ENCODE data around the gene ACSBG1. TPM values are rescaled to one million over a fixed set of nuclear protein-coding genes. Genes with fewer than 3 reads are reported as not detected.
A peak's percentile ranks its signal among the peaks of the same experiment; 100 is the strongest.

Gene ACSBG1
- polyA plus RNA-seq, 1 donor from 2014 or later = 0.32 TPM

DNA sequence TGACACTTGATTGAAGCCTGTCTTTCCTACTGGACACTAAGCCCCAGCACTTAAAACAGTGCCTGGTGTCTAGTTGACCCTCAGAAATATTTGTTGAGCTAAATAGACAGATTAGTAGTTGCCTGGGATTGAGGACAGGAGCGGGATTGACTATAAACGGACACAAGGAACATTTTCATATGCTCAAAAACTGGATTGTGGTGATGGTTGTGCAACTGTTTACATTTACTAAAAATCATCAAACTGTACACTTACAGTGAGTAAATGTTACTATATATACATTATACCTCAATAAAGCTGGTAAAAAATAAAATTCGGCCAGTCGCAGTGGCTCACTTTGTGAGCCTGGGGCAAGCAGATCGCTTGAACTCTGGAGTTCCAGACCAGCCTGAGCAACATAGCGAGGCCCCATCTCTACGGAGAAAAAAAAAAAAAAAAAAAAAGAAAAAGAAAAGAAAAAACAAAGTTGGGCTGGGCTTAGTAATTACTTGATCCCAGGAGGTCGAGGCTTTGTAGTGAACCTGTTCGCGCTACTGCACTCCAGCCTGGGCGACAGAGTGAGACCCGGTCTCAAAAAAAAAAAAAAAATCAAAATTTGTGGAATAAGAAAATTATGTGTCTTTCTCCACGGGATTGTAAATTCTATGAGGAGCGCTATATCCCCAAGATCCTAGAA, 85.8 kb downstream of the ACSBG1 start:
- TF ChIP-seq MXI1 (conservative IDR thresholded peaks at IDR 0.05; ENCODE audit: poor library complexity, severe bottlenecking) (no peak), EZH2 (IDR thresholded peaks at IDR 0.05; ENCODE audit: borderline replicate concordance, insufficient read depth, low read length, poor library complexity, severe bottlenecking) (no peak), SMC3 (conservative IDR thresholded peaks at IDR 0.05; ENCODE audit: poor library complexity) (no peak), TAF1 (IDR thresholded peaks at IDR 0.05; ENCODE audit: low read depth) (no peak), EP300 (conservative IDR thresholded peaks at IDR 0.05; ENCODE audit: poor library complexity, severe bottlenecking) (no peak), POLR2AphosphoS5 (IDR thresholded peaks at IDR 0.05) (no peak), RAD21 (conservative IDR thresholded peaks at IDR 0.05) (no peak)
- TF ChIP-seq, protein P1, sequence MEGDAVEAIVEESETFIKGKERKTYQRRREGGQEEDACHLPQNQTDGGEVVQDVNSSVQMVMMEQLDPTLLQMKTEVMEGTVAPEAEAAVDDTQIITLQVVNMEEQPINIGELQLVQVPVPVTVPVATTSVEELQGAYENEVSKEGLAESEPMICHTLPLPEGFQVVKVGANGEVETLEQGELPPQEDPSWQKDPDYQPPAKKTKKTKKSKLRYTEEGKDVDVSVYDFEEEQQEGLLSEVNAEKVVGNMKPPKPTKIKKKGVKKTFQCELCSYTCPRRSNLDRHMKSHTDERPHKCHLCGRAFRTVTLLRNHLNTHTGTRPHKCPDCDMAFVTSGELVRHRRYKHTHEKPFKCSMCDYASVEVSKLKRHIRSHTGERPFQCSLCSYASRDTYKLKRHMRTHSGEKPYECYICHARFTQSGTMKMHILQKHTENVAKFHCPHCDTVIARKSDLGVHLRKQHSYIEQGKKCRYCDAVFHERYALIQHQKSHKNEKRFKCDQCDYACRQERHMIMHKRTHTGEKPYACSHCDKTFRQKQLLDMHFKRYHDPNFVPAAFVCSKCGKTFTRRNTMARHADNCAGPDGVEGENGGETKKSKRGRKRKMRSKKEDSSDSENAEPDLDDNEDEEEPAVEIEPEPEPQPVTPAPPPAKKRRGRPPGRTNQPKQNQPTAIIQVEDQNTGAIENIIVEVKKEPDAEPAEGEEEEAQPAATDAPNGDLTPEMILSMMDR (IDR thresholded peaks at IDR 0.05; ENCODE audit: poor library complexity, severe bottlenecking) = no peak
- TF ChIP-seq, protein P2, sequence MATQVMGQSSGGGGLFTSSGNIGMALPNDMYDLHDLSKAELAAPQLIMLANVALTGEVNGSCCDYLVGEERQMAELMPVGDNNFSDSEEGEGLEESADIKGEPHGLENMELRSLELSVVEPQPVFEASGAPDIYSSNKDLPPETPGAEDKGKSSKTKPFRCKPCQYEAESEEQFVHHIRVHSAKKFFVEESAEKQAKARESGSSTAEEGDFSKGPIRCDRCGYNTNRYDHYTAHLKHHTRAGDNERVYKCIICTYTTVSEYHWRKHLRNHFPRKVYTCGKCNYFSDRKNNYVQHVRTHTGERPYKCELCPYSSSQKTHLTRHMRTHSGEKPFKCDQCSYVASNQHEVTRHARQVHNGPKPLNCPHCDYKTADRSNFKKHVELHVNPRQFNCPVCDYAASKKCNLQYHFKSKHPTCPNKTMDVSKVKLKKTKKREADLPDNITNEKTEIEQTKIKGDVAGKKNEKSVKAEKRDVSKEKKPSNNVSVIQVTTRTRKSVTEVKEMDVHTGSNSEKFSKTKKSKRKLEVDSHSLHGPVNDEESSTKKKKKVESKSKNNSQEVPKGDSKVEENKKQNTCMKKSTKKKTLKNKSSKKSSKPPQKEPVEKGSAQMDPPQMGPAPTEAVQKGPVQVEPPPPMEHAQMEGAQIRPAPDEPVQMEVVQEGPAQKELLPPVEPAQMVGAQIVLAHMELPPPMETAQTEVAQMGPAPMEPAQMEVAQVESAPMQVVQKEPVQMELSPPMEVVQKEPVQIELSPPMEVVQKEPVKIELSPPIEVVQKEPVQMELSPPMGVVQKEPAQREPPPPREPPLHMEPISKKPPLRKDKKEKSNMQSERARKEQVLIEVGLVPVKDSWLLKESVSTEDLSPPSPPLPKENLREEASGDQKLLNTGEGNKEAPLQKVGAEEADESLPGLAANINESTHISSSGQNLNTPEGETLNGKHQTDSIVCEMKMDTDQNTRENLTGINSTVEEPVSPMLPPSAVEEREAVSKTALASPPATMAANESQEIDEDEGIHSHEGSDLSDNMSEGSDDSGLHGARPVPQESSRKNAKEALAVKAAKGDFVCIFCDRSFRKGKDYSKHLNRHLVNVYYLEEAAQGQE (IDR thresholded peaks at IDR 0.05; ENCODE audit: borderline replicate concordance) = no peak
- Histone ChIP-seq H4K20me1 (ENCODE audit: insufficient read depth) (no peaks in the 10 kb centered on the region), H2AFZ (ENCODE audit: low read depth, low read length) (peak overlapping the region; percentile 88), H3K79me2 (replicated peaks; ENCODE audit: insufficient read depth, low read length) (peaks cover 14% of the 10 kb centered on the region), H3K9me2 (ENCODE audit: insufficient read depth, low read length) (no peaks in the 10 kb centered on the region), H3K27ac (ENCODE audit: low read length) (peak overlapping the region; percentile 63), H3K4me3 (ENCODE audit: low read length) (peak overlapping the region; percentile 95), H3K4me2 (ENCODE audit: low read length) (peak overlapping the region; percentile 16), H3K27me3 (ENCODE audit: insufficient read depth, low read depth, low read length) (no peaks in the 10 kb centered on the region), H3K36me3 (ENCODE audit: insufficient read depth, low read length) (no peaks in the 10 kb centered on the region), H3F3A (ENCODE audit: insufficient read depth, low read length, poor library complexity, severe bottlenecking) (no peaks in the 10 kb centered on the region), H3K9me3 (ENCODE audit: low read length) (no peaks in the 10 kb centered on the region), H3K9ac (ENCODE audit: low read length) (peak overlapping the region; percentile 59)

DNA sequence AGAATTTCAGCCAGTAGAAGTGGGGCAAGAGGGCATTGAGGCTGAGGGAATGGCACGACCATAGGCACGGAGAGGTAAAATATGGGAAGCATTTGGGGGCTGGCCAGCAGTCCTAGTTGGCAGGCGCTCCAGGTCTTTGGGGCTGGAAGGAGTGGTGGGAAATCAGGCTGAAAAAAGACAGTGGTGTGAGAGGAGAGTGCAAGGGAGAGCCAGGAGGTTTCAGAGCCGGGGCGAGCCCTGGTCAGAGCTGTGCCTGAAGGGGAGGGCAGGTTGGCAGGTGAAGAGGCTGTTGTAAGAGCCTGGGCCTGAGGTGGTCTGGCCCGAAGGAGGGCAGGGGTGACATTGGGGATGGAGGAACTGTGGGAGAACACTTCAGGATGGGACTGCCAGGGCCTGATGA, 86.8 kb downstream of the ACSBG1 start:
- Histone ChIP-seq H4K20me1 (ENCODE audit: insufficient read depth) (no peaks in the 10 kb centered on the region), H3F3A (ENCODE audit: insufficient read depth, low read length, poor library complexity, severe bottlenecking) (no peaks in the 10 kb centered on the region), H3K27me3 (ENCODE audit: insufficient read depth, low read depth, low read length) (no peaks in the 10 kb centered on the region), H3K4me3 (ENCODE audit: low read length) (no peak overlapping the region), H3K36me3 (ENCODE audit: insufficient read depth, low read length) (no peaks in the 10 kb centered on the region), H3K27ac (ENCODE audit: low read length) (no peak overlapping the region), H3K9me3 (ENCODE audit: low read length) (no peaks in the 10 kb centered on the region), H2AFZ (ENCODE audit: low read depth, low read length) (no peak overlapping the region), H3K4me2 (ENCODE audit: low read length) (no peak overlapping the region), H3K9me2 (ENCODE audit: insufficient read depth, low read length) (no peaks in the 10 kb centered on the region), H3K79me2 (replicated peaks; ENCODE audit: insufficient read depth, low read length) (peaks cover 6% of the 10 kb centered on the region), H3K9ac (ENCODE audit: low read length) (no peak overlapping the region)
- no peak for TF ChIP-seq EP300 (conservative IDR thresholded peaks at IDR 0.05; ENCODE audit: poor library complexity, severe bottlenecking)
- TF ChIP-seq, protein P1 (IDR thresholded peaks at IDR 0.05; ENCODE audit: poor library complexity, severe bottlenecking) = no peak
- no peak for TF ChIP-seq TAF1 (IDR thresholded peaks at IDR 0.05; ENCODE audit: low read depth)
- no peak for TF ChIP-seq SMC3 (conservative IDR thresholded peaks at IDR 0.05; ENCODE audit: poor library complexity)
- no peak for TF ChIP-seq MXI1 (conservative IDR thresholded peaks at IDR 0.05; ENCODE audit: poor library complexity, severe bottlenecking)
- no peak for TF ChIP-seq RAD21 (conservative IDR thresholded peaks at IDR 0.05)
- TF ChIP-seq POLR2AphosphoS5 (IDR thresholded peaks at IDR 0.05) = no peak
- TF ChIP-seq, protein P2 (IDR thresholded peaks at IDR 0.05; ENCODE audit: borderline replicate concordance) = no peak
